Measurements from ENCODE around the gene PRKN.

PRKN gene

GRCh38 chr6:162620073-162620472, 107.5 kb downstream of the PRKN start:
- no peaks in the 10 kb centered on the region for H3K36me3 ChIP-seq (replicated peaks; ENCODE audit: low read depth, low read length)
- TF ChIP-seq CTCF (IDR thresholded peaks at IDR 0.05; ENCODE audit: low read depth, low read length) (no peak), EZH2phosphoT487 (IDR thresholded peaks at IDR 0.05; ENCODE audit: low read depth) (no peak)
- H3K4me1 ChIP-seq (ENCODE audit: low read length), result no peaks in the 10 kb centered on the region
- H3K4me2 ChIP-seq (ENCODE audit: low read length), result no peak overlapping the region
- no peaks in the 10 kb centered on the region for H3K9me3 ChIP-seq (ENCODE audit: insufficient read depth, low read length)
- H3K27me3 ChIP-seq (ENCODE audit: low read depth, low read length), result no peaks in the 10 kb centered on the region
- H4K20me1 ChIP-seq (ENCODE audit: insufficient read depth, low read length), result no peaks in the 10 kb centered on the region
- no peak overlapping the region for H3K9ac ChIP-seq (ENCODE audit: low read length)
- no peak overlapping the region for H3K4me3 ChIP-seq (ENCODE audit: low read length)
- no peak overlapping the region for H3K27ac ChIP-seq (ENCODE audit: low read length)
- no peaks in the 10 kb centered on the region for H3K79me2 ChIP-seq (ENCODE audit: low read length)
- no peak overlapping the region for H2AFZ ChIP-seq (ENCODE audit: low read depth, low read length)

GRCh38 chr6:162618448-162619002, 109.0 kb downstream of the PRKN start:
- no peak overlapping the region for H3K4me2 ChIP-seq (ENCODE audit: low read length)
- H3K4me3 ChIP-seq (ENCODE audit: low read length), result no peak overlapping the region
- no peak overlapping the region for H3K9ac ChIP-seq (ENCODE audit: low read length)
- no peaks in the 10 kb centered on the region for H3K4me1 ChIP-seq (ENCODE audit: low read length)
- H2AFZ ChIP-seq (ENCODE audit: low read depth, low read length), result no peak overlapping the region
- no peaks in the 10 kb centered on the region for H3K36me3 ChIP-seq (replicated peaks; ENCODE audit: low read depth, low read length)
- no peaks in the 10 kb centered on the region for H3K9me3 ChIP-seq (ENCODE audit: insufficient read depth, low read length)
- TF ChIP-seq CTCF (IDR thresholded peaks at IDR 0.05; ENCODE audit: low read depth, low read length) (no peak), EZH2phosphoT487 (IDR thresholded peaks at IDR 0.05; ENCODE audit: low read depth) (no peak)
- H3K27me3 ChIP-seq (ENCODE audit: low read depth, low read length), result no peaks in the 10 kb centered on the region
- H3K27ac ChIP-seq (ENCODE audit: low read length), result no peak overlapping the region
- no peaks in the 10 kb centered on the region for H3K79me2 ChIP-seq (ENCODE audit: low read length)
- H4K20me1 ChIP-seq (ENCODE audit: insufficient read depth, low read length), result no peaks in the 10 kb centered on the region

GRCh38 chr6:162615016-162615705, 112.4 kb downstream of the PRKN start:
- no peak overlapping the region for H3K9ac ChIP-seq (ENCODE audit: low read length)
- no peaks in the 10 kb centered on the region for H3K79me2 ChIP-seq (ENCODE audit: low read length)
- no peak overlapping the region for H3K4me2 ChIP-seq (ENCODE audit: low read length)
- H2AFZ ChIP-seq (ENCODE audit: low read depth, low read length), result no peak overlapping the region
- no peaks in the 10 kb centered on the region for H3K9me3 ChIP-seq (ENCODE audit: insufficient read depth, low read length)
- TF ChIP-seq CTCF (IDR thresholded peaks at IDR 0.05; ENCODE audit: low read depth, low read length) (no peak), EZH2phosphoT487 (IDR thresholded peaks at IDR 0.05; ENCODE audit: low read depth) (no peak)
- H4K20me1 ChIP-seq (ENCODE audit: insufficient read depth, low read length), result no peaks in the 10 kb centered on the region
- no peaks in the 10 kb centered on the region for H3K27me3 ChIP-seq (ENCODE audit: low read depth, low read length)
- H3K4me3 ChIP-seq (ENCODE audit: low read length), result no peak overlapping the region
- no peaks in the 10 kb centered on the region for H3K4me1 ChIP-seq (ENCODE audit: low read length)
- no peak overlapping the region for H3K27ac ChIP-seq (ENCODE audit: low read length)
- no peaks in the 10 kb centered on the region for H3K36me3 ChIP-seq (replicated peaks; ENCODE audit: low read depth, low read length)

- H3K36me3 ChIP-seq (replicated peaks; ENCODE audit: low read depth, low read length), result no peaks in the 10 kb centered on the region
- TF ChIP-seq CTCF (IDR thresholded peaks at IDR 0.05; ENCODE audit: low read depth, low read length) (no peak), EZH2phosphoT487 (IDR thresholded peaks at IDR 0.05; ENCODE audit: low read depth) (no peak)
- H3K4me2 ChIP-seq (ENCODE audit: low read length), result no peak overlapping the region
- no peak overlapping the region for H2AFZ ChIP-seq (ENCODE audit: low read depth, low read length)
- H3K4me1 ChIP-seq (ENCODE audit: low read length), result no peaks in the 10 kb centered on the region
- H3K27ac ChIP-seq (ENCODE audit: low read length), result no peak overlapping the region
- no peaks in the 10 kb centered on the region for H3K79me2 ChIP-seq (ENCODE audit: low read length)
- no peaks in the 10 kb centered on the region for H3K9me3 ChIP-seq (ENCODE audit: insufficient read depth, low read length)
- no peaks in the 10 kb centered on the region for H3K27me3 ChIP-seq (ENCODE audit: low read depth, low read length)
- H3K4me3 ChIP-seq (ENCODE audit: low read length), result no peak overlapping the region
- no peaks in the 10 kb centered on the region for H4K20me1 ChIP-seq (ENCODE audit: insufficient read depth, low read length)
- H3K9ac ChIP-seq (ENCODE audit: low read length), result no peak overlapping the region
Measured at GRCh38 chr6:162613310-162613709, 114.3 kb downstream of the PRKN start.

All from OCI-LY3 (cell line).